ENCODE measurements around the gene ATG14. TPM values are rescaled to one million over a fixed set of nuclear protein-coding genes. Genes with fewer than 3 reads are reported as not detected.

ATG14 gene
- total RNA-seq, 2 experiments from 2014 or later: 5.1 to 5.5 TPM

DNA sequence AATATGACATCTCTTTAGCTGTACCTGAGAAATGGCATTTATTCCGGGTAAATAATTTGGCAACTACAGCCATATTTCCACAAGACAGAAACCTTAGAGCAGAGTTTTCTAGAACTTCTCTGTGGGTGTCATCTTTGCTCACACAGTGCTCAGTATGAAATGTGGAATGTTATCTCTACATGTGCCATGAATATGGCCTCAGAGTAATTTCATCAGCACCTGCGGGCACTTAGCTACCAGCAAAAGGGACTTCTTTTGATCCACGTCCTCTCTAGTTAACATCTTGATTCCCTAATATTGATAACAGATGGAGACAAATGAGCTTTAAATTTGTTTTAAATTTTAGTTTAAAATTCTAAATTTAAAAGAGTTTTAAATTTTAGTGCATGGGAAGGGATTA lies 2.9 kb upstream of the ATG14 start:
- Mint-ChIP-seq H3K9me3 (no peaks in the 10 kb centered on the region), H3K27ac (no peak overlapping the region), H3K4me3 (no peak overlapping the region), H3K4me1 (ENCODE audit: low read depth) (peaks cover 26% of the 10 kb centered on the region), H3K36me3 (ENCODE audit: low read depth) (no peaks in the 10 kb centered on the region), H3K27me3 (peaks cover 2% of the 10 kb centered on the region)
- CTCF ChIA-PET: interaction anchor here (1.0 to 5.3 kb wide), 4 partner anchors 10 to 32 kb away, joined by 3 to 35 read pairs (median 4); no protein-coding TSS in a partner anchor
- intact Hi-C loops (cut with micrococcal nuclease): no loop called here
- TF ChIP-seq, protein P1, sequence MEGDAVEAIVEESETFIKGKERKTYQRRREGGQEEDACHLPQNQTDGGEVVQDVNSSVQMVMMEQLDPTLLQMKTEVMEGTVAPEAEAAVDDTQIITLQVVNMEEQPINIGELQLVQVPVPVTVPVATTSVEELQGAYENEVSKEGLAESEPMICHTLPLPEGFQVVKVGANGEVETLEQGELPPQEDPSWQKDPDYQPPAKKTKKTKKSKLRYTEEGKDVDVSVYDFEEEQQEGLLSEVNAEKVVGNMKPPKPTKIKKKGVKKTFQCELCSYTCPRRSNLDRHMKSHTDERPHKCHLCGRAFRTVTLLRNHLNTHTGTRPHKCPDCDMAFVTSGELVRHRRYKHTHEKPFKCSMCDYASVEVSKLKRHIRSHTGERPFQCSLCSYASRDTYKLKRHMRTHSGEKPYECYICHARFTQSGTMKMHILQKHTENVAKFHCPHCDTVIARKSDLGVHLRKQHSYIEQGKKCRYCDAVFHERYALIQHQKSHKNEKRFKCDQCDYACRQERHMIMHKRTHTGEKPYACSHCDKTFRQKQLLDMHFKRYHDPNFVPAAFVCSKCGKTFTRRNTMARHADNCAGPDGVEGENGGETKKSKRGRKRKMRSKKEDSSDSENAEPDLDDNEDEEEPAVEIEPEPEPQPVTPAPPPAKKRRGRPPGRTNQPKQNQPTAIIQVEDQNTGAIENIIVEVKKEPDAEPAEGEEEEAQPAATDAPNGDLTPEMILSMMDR (IDR thresholded peaks at IDR 0.05): no peak
- ATAC-seq: no peak
- POLR2A ChIA-PET: no interaction called here
- no peak for DNase-seq

DNA sequence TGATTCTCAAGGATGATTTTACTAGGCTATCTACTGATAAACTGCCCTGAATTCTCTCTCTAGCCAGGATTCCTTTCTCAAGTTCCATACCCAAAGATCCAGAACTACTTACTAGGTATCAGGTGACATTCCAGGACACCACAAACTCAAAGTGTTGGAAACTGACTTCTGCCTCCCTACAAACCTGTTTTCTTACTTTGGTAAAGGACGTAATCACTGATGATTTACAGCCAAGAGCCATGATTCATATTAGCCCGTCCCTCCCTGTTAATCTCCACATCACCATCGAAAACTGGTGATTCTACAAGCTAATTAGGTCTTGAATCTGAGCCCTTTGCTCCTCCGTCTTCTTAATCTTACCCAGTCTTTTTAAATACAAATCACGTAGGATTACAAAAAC lies 1.0 kb upstream of the ATG14 start:
- TF ChIP-seq, protein P1 (IDR thresholded peaks at IDR 0.05): no peak
- DNase-seq: no peak
- Mint-ChIP-seq H3K4me3 (peak overlapping the region; percentile 87), H3K27me3 (peaks cover 2% of the 10 kb centered on the region), H3K27ac (no peak overlapping the region), H3K9me3 (no peaks in the 10 kb centered on the region), H3K4me1 (ENCODE audit: low read depth) (peaks cover 32% of the 10 kb centered on the region), H3K36me3 (ENCODE audit: low read depth) (no peaks in the 10 kb centered on the region)
- intact Hi-C loops (cut with micrococcal nuclease): no loop called here
- ChIA-PET CTCF (interaction anchor here (1.1 to 1.4 kb wide), 2 partner anchors 10 to 12 kb away, joined by 3 to 4 read pairs; no protein-coding TSS in a partner anchor), POLR2A (no interaction called here)
- no peak for ATAC-seq

DNA sequence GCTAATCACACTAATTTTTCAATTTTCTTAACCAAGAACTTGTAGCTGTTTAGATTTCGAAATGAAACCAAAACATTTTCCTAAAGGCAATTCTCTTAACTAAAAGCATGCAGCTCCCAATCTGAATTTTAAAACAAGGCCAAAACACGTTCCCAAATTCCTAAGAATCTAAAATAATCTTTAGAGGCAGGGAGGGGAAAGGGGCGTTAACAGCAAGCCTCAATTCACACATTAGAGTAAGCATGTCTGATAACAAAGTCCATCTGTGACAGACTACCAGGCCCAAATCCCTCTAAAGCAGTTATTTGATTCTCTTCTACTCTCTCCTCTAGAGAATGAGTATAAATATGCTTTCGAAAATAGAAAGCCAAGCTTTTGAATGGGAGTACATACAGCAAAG lies 754 bp downstream of the ATG14 start:
- ChIA-PET CTCF (interaction anchor here (1.5 to 1.8 kb wide), 4 partner anchors 18 to 198 kb away, joined by 5 to 7 read pairs (median 5); no protein-coding TSS in a partner anchor), POLR2A (interaction anchor here (1.2 kb wide), 1 partner anchor 16 kb away, joined by 3 read pairs; no protein-coding TSS in a partner anchor)
- intact Hi-C loops (cut with micrococcal nuclease): no loop called here
- ATAC-seq (no peak), DNase-seq (no peak)
- Mint-ChIP-seq H3K9me3 (no peaks in the 10 kb centered on the region), H3K36me3 (ENCODE audit: low read depth) (no peaks in the 10 kb centered on the region), H3K4me1 (ENCODE audit: low read depth) (peaks cover 31% of the 10 kb centered on the region), H3K27me3 (peaks cover 2% of the 10 kb centered on the region), H3K4me3 (peak overlapping the region; percentile 87), H3K27ac (peak overlapping the region; percentile 87)
- TF ChIP-seq, protein P1 (IDR thresholded peaks at IDR 0.05): no peak

DNA sequence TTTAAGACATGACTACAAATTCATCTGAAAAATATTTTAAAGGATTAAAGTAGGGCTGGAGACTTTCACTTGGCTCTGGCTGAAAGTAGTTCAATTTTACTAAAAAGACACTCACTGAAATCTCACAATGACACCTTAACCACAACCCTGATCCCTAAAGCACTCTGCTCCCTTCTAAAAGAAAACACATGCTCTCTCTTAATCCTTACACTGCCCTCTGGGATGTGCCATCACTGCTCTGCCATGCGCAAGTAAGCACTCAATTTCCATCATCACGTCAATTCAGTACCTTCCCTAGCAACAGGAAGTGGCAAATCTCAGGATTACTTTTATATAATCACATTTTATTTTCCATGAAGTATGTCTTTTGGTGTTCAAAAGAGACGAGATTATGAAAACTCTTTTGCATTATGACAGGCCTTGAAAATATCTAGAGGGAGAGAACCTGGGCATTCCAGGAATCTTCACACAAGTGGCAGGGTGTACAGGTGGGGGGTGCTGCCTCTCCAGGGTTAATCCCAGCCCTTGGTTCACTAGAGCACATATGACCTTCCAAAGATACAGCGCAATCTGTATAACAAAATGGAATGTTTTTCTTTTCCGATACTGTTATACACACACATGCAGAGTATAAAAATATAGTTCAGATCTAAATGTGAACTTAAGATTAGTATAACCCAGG lies 7.3 kb downstream of the ATG14 start:
- H3K27ac Mint-ChIP-seq: peak overlapping the region; percentile 62
- no peak overlapping the region for H3K4me3 Mint-ChIP-seq

DNA sequence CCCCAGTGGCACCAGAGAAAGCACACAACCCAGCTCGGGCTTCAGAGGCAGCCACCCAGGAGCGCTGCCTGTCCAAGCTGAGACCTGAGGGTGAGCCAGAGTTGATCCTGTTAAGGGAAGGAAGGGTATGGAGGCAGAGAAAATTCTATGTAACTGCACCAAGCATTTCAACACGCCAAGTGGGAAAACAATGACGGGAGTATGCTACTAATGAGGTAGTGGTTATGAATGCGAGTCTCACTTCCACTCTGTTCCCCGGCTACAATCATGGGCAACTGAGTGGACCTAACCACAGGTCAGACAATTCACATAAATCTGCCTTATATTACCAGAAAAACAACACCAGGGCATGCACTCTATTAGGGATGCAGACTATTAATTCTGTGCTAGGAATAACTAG lies 9.9 kb downstream of the ATG14 start:
- H3K27me3 Mint-ChIP-seq: no peaks in the 10 kb centered on the region
- H3K36me3 Mint-ChIP-seq (ENCODE audit: low read depth): no peaks in the 10 kb centered on the region

More for the DNA sequence above, 7.3 kb downstream of the ATG14 start:
- Mint-ChIP-seq H3K27me3 (no peaks in the 10 kb centered on the region), H3K4me1 (ENCODE audit: low read depth) (peaks cover 49% of the 10 kb centered on the region), H3K9me3 (no peaks in the 10 kb centered on the region), H3K36me3 (ENCODE audit: low read depth) (no peaks in the 10 kb centered on the region)
- ChIA-PET CTCF (interaction anchor here (1.3 kb wide), 2 partner anchors 12 to 42 kb away, joined by 3 to 4 read pairs; no protein-coding TSS in a partner anchor), POLR2A (no interaction called here)
- intact Hi-C loops (cut with micrococcal nuclease): no loop called here
- ATAC-seq (peak; percentile 43), DNase-seq (no peak)
- TF ChIP-seq, protein P1 (IDR thresholded peaks at IDR 0.05): no peak

More for the DNA sequence above, 9.9 kb downstream of the ATG14 start:
- ChIA-PET CTCF (no interaction called here), POLR2A (no interaction called here)
- H3K4me3 Mint-ChIP-seq: no peak overlapping the region
- TF ChIP-seq, protein P1 (IDR thresholded peaks at IDR 0.05): no peak
- no peaks in the 10 kb centered on the region for H3K9me3 Mint-ChIP-seq
- ATAC-seq (no peak), DNase-seq (no peak)
- intact Hi-C loops (cut with micrococcal nuclease): no loop called here
- H3K4me1 Mint-ChIP-seq (ENCODE audit: low read depth): peaks cover 46% of the 10 kb centered on the region
- H3K27ac Mint-ChIP-seq: no peak overlapping the region

All from activated CD8-positive, alpha-beta T cell treated with anti-CD3 and anti-CD28 coated beads for 36 hours (primary cell).